ENCODE measurements around the gene DNAJC10.

DNAJC10 gene

GRCh38 chr2:182804128-182804527 is 88.1 kb downstream of the DNAJC10 start:
- DNase-seq: no peak

DNA sequence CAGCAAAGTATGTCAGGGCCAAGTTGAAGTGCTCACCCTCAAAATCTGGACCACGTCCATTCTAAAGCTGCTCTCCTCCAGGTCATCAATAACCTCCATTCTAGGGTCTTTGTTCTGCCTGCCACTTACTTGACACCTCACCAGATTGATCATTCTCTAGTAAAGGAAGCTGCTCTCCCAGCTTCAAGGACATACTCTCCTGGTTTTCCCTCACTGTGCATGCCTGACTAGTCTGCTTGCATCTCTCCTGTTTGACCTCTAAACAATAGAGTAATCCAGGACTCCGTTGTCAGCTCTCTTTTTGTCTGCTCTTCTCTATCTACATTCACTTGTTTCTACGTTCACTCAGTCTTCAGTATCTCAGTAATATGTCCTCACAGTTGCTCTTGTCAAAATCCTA is 91.3 kb downstream of the DNAJC10 start:
- no peak for DNase-seq

DNA sequence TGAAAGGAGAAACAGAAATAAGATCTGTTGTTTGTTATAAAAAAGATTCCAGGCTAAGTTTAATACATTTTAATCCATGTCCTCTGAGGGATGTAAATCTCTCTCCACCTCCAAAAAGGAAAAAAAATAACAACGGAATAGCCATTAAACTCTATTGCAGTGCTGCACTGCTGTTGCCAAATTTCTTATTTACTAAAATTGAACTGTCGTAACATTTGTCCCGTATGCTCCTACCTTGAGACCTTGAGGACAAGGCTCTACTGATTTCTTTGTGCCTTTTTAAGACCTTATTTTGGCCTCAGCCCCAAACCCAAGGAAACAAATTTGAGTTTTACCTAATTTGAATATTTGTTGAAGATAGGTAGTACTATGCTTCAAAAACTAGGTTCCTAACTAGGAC is 94.0 kb downstream of the DNAJC10 start:
- DNase-seq: no peak

GRCh38 chr2:182814380-182814779 is 98.3 kb downstream of the DNAJC10 start:
- no peak for DNase-seq

- no peak for DNase-seq
These were observed 98.7 kb downstream of the DNAJC10 start for GRCh38 chr2:182814804-182815203.

DNA sequence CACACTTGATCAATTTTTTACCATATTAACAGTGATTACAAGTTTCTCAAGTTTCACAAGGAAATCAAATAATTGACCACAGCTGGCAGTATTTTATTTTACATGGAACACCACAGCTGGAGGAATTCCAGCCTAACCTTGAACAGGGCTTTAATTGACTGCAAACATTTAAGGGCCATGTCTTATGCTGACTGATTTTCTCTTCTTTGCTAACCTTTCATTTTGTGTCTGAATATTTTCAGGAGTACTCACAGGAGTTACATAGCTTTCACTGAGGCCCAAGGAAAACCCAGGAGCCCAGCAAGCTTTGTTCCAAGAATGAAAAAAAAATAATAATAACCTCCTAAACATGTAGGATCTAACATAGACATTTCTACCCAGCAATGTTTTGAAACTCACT is 100.8 kb downstream of the DNAJC10 start:
- DNase-seq: no peak

- DNase-seq: no peak
These were observed 101.5 kb downstream of the DNAJC10 start for GRCh38 chr2:182817558-182817957.

DNA sequence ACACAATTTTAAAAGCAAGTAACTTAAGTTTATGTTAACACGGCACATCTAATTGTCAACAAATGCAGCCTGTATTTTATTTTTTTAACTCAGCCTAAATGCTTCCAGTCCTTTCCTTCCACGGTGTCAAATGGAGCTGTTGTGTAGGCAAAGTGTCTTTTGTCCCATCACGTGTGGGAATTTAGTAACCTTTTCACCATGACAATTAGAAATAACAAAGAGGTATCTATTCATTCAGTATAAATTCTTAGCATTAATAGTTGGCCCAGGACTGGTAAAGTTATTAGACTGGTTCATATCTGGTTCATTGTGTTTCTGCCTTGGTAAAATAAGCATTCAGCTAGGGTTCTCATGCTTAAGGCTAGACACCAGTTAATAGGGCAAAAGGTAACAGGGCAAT is 102.4 kb downstream of the DNAJC10 start:
- no peak for DNase-seq

DNA sequence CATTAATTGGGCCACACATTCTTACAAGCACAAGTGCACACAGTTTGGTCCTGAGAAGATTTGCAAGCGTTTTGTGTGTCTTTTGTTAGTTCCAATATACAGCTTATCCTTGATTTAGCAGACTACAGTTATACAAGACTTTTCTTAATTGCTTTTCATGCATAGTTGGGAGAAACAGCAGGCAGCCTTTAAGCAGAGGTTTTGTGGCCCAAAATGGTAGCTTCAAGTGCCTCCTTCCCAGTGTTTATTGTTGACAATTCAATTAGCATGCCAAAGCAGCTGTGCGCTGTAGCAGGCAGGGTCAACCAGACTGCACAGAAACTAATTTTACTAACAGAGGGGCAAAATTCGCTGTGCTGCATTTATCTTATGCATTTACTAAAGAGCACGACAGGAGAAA is 102.9 kb downstream of the DNAJC10 start:
- DNase-seq: no peak

DNA sequence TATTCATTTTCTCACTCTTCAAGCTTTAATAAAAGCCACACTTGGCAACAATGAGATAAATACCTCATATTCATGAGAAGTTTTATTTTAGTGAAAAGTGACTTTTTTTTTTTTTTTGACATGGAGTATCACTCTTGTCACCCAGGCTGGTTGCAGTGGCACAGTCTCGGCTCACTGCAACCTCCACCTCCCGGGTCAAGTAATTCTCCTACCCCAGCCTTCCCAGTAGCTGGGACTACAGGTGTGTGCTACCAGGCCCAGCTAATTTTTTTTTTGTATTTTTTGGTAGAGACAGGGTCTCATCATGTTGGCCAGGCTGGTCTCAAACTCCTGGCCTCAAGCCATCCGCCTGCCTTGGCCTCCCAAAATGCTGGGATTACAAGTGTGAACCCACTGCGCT is 103.4 kb downstream of the DNAJC10 start:
- DNase-seq: no peak

GRCh38 chr2:182821182-182821581 is 105.1 kb downstream of the DNAJC10 start:
- no peak for DNase-seq

GRCh38 chr2:182822733-182823132 is 106.7 kb downstream of the DNAJC10 start:
- DNase-seq: no peak

- DNase-seq: no peak
These were observed 108.2 kb downstream of the DNAJC10 start for GRCh38 chr2:182824056-182824766.

DNA sequence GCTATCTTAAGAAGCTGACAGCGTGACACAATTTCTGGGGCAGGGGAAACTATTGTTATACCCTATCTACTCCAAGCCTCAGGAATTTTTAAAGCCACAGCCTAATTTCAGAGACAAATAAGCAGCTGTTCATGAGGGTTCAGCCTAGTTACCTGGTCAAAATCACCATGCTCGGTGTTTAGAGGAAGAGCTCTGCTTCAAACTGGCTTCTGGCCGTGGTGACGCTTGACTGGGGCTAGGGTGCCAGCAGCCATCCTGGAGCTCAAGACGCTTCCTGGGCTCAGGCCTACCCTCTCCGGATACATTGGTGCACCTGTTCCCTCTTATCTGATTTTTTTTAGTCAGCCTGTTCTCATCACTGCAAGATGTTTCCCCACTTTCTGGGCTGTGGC is 108.7 kb downstream of the DNAJC10 start:
- no peak for DNase-seq

GRCh38 chr2:182826064-182826463 is 110.0 kb downstream of the DNAJC10 start:
- DNase-seq: no peak

DNA sequence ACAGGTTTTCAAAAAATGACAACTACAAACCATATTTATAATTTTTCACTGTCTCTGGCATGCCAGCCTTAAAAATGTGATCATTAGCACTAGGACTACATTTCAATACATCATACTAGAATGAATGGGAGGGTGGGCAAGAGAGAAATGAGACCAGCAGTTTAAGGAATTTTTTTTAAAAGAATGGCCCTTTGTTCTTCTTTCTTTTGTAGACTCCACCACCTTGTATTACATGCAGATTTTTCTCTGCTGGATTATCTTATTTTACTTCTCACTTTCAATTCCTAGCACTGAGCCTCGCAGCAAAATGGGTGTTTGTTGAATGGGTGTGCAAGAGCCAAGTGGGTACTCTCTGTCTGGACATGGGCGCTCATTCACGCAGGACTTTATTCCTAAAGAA is 110.4 kb downstream of the DNAJC10 start:
- no peak for DNase-seq

GRCh38 chr2:182827182-182827879 is 111.3 kb downstream of the DNAJC10 start:
- DNase-seq: no peak

GRCh38 chr2:182831101-182831500 is 115.0 kb downstream of the DNAJC10 start:
- DNase-seq: no peak

DNA sequence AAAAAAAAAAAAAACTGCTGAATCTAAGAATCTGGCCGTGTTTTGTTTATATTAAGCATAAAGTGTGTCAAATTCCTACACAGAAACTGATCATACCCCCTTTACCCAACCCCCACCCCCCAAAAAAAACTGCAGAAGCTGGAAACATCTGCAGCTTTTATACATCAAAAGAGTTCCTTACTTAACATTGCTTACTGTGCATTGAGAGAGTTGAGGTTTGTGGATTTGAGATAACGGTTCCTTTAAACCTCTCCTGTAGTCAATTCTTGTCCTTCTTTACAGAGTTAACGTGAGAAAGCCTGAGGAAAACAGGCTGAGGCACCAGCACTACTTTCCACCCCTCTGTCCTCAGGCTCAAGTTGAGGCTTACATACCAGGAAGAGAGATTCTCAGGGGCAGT is 115.9 kb downstream of the DNAJC10 start:
- no peak for DNase-seq

DNA sequence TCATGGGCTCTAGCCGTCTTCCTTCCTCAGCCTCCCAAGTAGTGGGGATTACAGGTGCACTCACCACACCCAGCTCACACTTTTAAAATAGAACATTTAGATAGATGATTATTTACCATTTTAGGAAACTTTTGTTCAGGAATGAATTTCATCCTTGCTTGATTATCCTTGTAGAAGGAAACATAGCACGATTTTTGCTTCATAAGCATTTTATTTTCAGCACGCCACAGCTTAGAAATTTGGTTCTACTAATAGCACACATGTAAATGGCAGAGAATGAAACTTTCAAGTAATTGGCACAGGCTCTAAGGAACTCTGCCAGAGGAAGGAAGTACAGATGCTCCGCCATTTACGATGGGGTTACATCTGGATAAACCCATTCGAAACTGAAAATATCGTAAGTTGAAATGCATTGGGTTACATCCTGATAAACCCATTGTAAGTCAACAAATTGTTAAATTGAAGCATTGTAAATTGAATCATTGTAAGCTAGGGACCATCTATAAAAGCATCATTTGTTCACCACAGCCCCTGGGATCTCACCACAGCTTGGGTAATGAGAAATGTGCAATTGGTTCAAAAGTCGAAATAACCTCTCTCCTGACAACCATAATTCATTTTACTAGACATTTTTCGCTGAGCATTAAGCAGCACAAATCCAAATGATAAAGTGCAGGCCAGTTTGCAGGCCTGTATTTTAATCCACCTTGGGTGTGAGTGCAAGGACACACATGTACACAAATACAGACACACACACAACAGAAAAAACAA is 117.2 kb downstream of the DNAJC10 start:
- DNase-seq: no peak

DNA sequence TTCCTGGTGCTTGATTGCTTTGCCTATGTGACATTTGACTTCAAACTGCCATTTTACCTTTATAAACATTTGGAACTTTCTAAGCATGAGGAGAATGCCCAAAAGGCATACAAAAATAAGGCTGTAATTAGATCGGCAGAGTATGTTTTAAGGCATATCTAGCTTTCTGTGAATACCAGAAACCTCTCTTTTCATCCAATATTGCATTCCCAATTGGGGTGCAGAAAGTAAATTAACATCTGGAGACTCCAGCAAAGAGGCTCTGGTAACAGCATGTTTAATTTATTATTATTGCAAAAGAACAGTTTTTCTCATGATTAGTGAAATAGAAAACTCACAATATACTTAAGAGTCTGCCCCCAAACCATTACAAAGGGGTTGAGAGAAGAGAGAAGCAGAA is 118.2 kb downstream of the DNAJC10 start:
- DNase-seq: no peak

DNA sequence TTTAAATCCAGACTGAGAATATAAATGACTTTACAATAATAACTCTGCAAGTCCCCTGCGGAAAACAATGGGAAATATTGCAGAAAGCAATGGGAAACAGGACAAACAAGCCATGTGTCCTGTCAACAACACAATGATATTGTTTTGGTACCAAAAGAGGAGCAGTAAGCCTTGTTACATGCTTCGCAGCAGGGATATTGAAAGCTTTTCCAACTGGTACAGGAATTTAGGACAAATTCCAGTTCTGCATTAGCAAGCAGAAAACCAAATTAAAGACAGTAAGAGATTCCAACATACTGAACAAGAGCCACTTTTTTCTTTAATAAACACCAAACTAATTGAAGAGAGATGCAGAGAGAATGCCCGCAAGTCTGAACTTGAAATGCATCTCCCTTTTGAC is 120.4 kb downstream of the DNAJC10 start:
- DNase-seq: no peak
